GM23248 (cell line): ENCODE data around the gene MORN1.

Experiments
- EZH2 ChIP-seq: fragments of 200-600 bp; sonication (generic); IDR thresholded peaks from 2 replicates; pipeline ENCODE4 v1.6.1; 2018; ENCODE audit warnings: antibody characterized with exemption, mild to moderate bottlenecking; ENCODE audit not compliant: insufficient read depth, poor library complexity, severe bottlenecking
- EZH2phosphoT487 ChIP-seq: fragments of 200-600 bp; sonication (generic); IDR thresholded peaks from 2 replicates; pipeline ENCODE4 v1.6.1; 2018; ENCODE audit warnings: antibody characterized with exemption, moderate library complexity, mild to moderate bottlenecking, low read depth; ENCODE audit not compliant: insufficient read depth

GRCh38 chr1:2319291-2319690 is 72.1 kb downstream of the MORN1 start:
- TF ChIP-seq EZH2, result no peak
- TF ChIP-seq EZH2phosphoT487, result no peak
